LoVo (cell line): ENCODE results near the gene PARVA.

Source experiments
- DNase-seq: peaks from one replicate; pipeline ENCODE4 v3.0.0-alpha.2; 2016; ENCODE audit warnings: low spot score

Gene PARVA

GRCh38 chr11:12459865-12460444 is 82.6 kb downstream of the PARVA start:
- DNase-seq, result no peak

DNA sequence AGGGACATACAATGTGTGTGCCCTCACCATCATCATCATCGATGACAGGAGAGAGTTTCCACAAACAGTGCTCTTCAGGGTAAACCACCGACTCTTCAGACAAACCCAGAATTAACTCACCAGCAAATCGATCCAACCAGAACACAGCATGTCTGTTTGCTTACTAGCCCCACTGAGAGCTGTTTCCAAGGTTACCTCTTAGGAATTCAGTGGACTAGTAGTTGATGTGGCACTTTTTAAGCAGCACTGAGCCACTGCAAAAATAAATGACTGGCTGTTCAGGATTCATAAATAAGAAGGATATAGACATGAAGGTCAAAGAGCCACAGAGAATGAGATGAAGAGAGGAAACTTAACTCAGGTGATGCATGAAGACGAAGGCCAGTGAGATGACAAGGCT is 83.1 kb downstream of the PARVA start:
- DNase-seq, result no peak

- DNase-seq, result no peak
Observed at GRCh38 chr11:12461516-12461915, 84.1 kb downstream of the PARVA start.

DNA sequence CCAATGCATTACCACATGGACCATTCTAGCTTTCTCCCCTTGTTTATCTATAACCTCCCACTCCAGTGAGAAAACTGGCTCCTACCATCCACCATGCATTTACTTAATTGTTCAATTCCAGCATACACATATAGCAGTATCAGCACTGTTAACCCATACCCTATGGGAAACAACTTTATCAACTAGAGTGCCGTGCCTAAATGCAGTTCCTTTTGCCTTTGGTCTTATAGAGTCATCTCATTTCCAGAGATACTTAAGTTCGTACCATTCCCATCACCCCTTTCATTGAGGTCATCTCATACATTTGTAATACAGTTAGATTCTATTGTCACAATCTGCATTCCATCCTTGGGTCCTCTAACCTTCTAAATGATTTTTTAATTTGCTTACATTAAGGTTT is 86.9 kb downstream of the PARVA start:
- DNase-seq, result no peak

GRCh38 chr11:12465332-12465731 is 88.0 kb downstream of the PARVA start:
- DNase-seq, result no peak

DNA sequence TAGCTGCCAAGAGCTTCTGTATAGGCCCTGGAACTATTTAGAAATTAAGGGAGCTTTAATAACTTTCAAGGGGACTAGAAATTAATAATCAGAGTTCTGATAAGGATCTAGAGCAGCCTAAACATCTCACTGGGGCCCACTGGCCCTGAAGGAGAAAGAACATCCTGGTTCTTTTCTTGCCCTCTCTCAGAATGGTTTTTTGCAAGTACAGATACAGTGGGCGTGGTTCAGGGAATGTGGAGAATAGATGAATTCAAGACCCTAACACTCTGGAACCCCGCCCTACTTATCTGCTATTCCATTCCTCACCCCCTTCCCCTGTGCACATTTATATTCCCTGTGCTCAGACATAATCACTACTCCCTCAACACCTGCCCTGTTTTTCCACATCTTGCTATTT is 90.2 kb downstream of the PARVA start:
- DNase-seq, result no peak

- DNase-seq, result no peak
Observed at GRCh38 chr11:12469451-12469850, 92.1 kb downstream of the PARVA start.

- no peak for DNase-seq
Observed at GRCh38 chr11:12470236-12470635, 92.9 kb downstream of the PARVA start.

- DNase-seq, result no peak
Observed at GRCh38 chr11:12472401-12473005, 95.1 kb downstream of the PARVA start.

GRCh38 chr11:12473381-12473780 is 96.0 kb downstream of the PARVA start:
- no peak for DNase-seq

- DNase-seq, result no peak
Observed at GRCh38 chr11:12474871-12475270, 97.5 kb downstream of the PARVA start.

- no peak for DNase-seq
Observed at GRCh38 chr11:12478743-12479142, 101.4 kb downstream of the PARVA start.

- no peak for DNase-seq
Observed at GRCh38 chr11:12480401-12480800, 103.0 kb downstream of the PARVA start.

DNA sequence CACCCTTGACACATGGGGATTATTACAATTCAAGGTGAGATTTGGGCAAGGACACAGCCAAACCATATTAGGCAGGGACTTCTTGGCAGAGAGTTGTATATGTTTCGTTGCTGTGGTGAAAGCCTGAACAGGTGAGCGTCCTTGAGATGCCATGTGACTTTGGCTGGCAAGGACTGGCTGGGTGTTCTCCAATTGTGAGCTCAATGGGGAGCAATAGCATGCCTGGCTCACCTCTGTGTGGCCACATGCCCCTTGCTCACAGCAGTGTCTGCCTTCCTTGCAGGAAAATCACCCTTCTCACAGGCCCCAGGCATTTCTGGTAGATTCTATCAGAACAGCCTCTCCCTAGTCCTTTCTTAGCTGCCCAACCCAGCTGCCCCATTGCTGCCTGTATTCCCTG is 105.5 kb downstream of the PARVA start:
- no peak for DNase-seq

DNA sequence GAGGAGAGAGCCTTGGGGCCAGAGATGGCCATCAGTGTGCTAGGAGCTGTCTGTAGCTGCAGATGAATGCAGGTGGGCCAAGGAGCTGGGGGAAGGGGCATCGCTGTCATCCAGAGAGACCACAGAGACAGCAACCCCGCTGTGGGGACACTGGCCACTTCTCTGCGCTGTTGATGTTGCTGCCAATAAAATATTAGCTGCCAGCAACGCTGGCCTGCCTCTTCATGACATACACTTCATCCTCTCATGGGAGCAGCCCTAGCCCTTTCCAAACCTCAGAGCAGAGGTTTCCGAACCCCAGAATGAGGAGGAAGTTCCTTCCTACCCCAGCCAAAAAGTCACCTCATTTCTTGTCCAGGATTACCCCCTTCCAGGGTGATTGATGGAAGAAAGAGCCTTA is 106.2 kb downstream of the PARVA start:
- no peak for DNase-seq

DNA sequence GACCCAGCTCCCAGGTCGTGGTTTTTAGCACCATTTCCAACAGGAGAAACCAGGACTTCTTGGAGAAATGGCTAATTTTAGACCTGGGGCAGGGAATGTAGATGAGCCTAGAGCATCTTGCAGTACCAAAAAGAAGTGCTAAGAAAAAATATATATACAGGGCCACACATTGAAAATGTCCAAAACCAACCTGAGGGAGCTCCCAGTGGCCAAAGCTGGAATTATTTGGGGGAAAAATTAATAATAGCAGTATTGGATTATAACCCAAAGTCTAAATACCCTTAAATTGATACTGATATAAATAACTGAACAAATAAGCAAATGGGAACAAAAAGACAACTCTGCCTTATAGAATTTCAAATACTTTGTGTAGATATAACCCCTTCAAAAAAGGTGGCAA is 108.0 kb downstream of the PARVA start:
- peak; percentile 3 for DNase-seq

- DNase-seq, result no peak
Observed at GRCh38 chr11:12489246-12489772, 111.9 kb downstream of the PARVA start.

- DNase-seq, result no peak
Observed at GRCh38 chr11:12494699-12495098, 117.3 kb downstream of the PARVA start.

DNA sequence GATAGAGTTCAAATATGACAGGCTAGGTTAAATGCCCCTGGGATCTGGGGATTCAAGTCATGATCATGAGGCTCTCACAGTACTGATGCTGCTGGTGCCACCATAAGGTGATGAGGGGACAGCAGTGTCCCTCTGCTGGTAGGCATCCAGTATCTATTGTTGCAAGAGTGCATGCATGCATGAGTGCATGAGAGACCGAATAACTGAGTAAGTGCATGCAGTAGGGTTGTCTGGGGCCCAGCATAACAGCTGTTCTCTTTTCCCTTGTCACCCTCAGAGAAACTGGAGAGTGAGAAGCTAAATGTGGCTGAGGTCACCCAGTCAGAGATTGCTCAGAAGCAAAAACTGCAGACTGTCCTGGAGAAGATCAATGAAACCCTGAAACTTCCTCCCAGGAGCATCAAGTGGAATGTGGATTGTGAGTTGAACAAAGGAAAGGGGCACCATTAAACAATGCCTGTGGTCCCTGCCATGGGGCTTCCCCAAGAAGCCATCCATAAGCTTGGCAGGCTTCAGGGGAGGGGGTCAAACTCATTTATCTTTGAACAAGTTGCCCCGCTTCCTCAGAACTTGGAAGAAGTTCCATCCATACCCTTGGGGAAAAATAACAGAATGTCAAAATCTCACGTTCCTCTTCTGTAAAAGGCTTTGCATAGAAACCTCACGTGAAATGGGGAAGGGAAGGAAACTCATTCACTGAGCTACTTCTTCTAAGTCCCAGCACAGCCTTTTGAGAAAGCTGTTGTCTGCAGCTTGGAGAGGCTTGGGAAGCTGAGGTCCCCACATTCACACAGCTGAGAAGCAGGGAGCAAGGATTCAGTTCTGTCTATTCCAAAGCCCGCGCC is 119.0 kb downstream of the PARVA start:
- no peak for DNase-seq

- no peak for DNase-seq
Observed at GRCh38 chr11:12497431-12497830, 120.1 kb downstream of the PARVA start.

DNA sequence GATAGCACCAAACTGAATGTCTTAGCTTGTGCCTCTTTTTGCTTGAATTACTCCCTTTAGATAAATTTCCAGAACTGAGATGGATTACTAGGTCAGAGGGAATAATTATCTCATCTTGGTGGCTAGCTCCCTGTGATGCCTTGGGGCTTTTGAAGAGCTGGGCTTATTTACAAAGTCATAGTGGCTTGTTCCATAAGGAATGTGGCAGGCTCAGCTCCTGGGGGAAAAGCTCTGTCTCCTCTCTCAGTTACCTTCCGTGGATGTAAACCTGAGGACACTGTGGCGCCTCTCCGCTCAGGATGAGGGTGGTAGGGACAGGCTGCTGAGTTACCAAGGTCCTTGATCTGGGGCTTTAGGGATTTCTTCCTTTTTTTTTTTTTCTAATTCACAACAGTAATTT is 121.7 kb downstream of the PARVA start:
- DNase-seq, result no peak

- DNase-seq, result no peak
Observed at GRCh38 chr11:12502046-12502445, 124.7 kb downstream of the PARVA start.

DNA sequence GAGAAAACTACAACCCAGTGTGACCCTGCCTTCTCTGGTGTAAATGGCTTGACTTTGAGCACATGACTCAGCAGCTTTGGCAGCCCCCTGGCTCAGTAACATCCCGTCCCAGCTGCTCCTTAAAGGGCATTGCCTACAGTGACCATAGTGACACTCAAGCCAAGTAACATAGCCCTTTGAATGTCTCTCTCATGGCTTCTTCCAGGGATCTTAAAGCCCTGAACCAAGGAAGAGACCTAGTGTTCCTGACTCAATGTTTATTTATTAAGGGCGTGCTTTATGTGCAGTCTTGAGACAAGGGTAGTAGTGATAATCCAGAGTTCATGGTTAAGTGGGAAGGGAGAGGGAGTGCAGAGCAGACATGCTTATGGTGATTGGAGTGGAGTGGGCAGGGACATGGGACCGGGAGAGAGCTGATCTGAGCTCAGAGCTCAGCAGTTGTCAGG is 125.7 kb downstream of the PARVA start:
- DNase-seq, result no peak
